Measurements from ENCODE around the gene SPTBN1. TPM values are rescaled to one million over a fixed set of nuclear protein-coding genes. Genes with fewer than 3 reads are reported as not detected.
A peak's percentile ranks its signal among the peaks of the same experiment; 100 is the strongest.

Gene SPTBN1
- total RNA-seq, 1 donor from 2014 or later = 83.2 TPM

DNA sequence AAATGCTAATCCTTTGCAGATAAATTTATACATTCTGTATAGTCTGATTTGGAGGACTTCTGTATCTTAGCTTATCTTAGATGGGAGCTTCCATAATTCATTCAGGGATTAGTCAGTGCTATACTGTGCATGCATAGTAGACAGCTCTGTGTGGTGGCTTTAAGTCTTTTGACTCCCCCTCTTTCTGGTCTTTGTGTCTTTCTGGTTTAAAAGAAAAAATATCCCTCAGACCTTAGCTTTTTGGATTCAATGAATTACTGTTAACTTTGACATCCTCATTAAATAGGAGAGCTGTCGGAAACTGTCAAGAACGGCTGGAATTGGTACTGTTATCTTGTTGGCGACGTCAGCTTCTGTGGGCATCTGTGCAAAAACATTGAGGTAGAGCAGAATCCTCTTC, 130.4 kb downstream of the SPTBN1 start:
- ChIA-PET POLR2A (interaction anchor here (0.6 to 1.8 kb wide), 3 partner anchors 12 to 60 kb away, joined by 3 to 5 read pairs (median 3); no protein-coding TSS in a partner anchor), CTCF (no interaction called here)
- peak overlapping the region; percentile 15 for H3K27ac Mint-ChIP-seq
- H3K9me3 Mint-ChIP-seq = no peaks in the 10 kb centered on the region
- H3K4me3 Mint-ChIP-seq = no peak overlapping the region
- no peaks in the 10 kb centered on the region for H3K27me3 Mint-ChIP-seq
- intact Hi-C loops (cut with micrococcal nuclease) = no loop called here
- peaks cover 5% of the 10 kb centered on the region for H3K36me3 Mint-ChIP-seq (ENCODE audit: low read depth)
- H3K4me1 Mint-ChIP-seq = peaks cover 98% of the 10 kb centered on the region
- DNase-seq = no peak
- TF ChIP-seq, protein P1, sequence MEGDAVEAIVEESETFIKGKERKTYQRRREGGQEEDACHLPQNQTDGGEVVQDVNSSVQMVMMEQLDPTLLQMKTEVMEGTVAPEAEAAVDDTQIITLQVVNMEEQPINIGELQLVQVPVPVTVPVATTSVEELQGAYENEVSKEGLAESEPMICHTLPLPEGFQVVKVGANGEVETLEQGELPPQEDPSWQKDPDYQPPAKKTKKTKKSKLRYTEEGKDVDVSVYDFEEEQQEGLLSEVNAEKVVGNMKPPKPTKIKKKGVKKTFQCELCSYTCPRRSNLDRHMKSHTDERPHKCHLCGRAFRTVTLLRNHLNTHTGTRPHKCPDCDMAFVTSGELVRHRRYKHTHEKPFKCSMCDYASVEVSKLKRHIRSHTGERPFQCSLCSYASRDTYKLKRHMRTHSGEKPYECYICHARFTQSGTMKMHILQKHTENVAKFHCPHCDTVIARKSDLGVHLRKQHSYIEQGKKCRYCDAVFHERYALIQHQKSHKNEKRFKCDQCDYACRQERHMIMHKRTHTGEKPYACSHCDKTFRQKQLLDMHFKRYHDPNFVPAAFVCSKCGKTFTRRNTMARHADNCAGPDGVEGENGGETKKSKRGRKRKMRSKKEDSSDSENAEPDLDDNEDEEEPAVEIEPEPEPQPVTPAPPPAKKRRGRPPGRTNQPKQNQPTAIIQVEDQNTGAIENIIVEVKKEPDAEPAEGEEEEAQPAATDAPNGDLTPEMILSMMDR (IDR thresholded peaks at IDR 0.05) = no peak
- ATAC-seq (ENCODE audit: low read depth) = no peak

DNA sequence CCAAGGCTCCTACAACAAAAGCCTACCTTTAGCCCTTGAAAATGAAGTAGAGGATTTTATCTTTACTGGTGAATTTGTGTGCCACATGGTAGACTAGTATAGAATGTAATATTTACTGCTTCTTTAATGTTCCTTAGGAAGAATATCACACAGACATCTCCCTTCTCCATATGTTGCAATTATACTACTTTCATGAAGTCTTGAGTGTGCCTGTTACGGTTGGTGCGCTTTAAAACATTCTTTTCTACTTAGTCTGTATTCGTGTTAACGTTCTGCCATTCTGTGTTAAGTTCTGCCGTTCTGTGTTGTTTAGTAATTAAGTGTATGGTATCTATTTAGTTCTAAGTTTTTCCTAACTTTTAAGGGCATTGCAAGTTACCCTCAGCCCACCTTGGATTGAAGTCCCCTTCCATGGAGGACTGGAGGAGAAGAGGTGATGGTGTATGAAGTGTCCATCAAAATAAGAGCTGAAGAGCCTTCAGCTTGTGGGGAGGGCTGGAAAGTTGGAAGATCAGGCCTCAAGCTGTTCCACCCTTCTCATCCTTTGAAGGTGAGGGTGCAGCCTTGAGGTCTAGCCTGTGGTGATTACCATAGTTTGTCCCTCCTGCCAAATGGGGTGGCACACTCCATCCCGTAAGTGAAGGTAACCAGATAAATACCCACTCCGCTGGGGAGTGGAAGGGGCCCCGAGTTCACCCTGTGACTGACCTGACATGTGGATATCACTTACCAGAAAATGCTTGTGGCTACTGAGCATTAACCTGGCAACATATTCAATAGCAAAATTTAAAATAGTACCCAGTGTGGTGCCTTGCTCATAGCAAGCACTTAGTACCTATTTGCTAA, 131.3 kb downstream of the SPTBN1 start:
- peaks cover 96% of the 10 kb centered on the region for H3K4me1 Mint-ChIP-seq
- POLR2A ChIA-PET = interaction anchor here (0.5 to 1.8 kb wide), 3 partner anchors 13 to 910 kb away, joined by 3 to 5 read pairs (median 5); no protein-coding TSS in a partner anchor
- no peak overlapping the region for H3K4me3 Mint-ChIP-seq
- H3K36me3 Mint-ChIP-seq (ENCODE audit: low read depth) = peaks cover 5% of the 10 kb centered on the region
- DNase-seq (no peak), ATAC-seq (ENCODE audit: low read depth) (no peak)
- H3K27ac Mint-ChIP-seq = peak overlapping the region; percentile 82
- TF ChIP-seq, protein P1 (IDR thresholded peaks at IDR 0.05) = no peak
- no peaks in the 10 kb centered on the region for H3K9me3 Mint-ChIP-seq
- intact Hi-C loops (cut with micrococcal nuclease) = loop anchor here (1.0 to 2.0 kb wide), 2 partner anchors 18 to 29 kb away; no protein-coding TSS in a partner anchor
- no peaks in the 10 kb centered on the region for H3K27me3 Mint-ChIP-seq
- CTCF ChIA-PET = no interaction called here

DNA sequence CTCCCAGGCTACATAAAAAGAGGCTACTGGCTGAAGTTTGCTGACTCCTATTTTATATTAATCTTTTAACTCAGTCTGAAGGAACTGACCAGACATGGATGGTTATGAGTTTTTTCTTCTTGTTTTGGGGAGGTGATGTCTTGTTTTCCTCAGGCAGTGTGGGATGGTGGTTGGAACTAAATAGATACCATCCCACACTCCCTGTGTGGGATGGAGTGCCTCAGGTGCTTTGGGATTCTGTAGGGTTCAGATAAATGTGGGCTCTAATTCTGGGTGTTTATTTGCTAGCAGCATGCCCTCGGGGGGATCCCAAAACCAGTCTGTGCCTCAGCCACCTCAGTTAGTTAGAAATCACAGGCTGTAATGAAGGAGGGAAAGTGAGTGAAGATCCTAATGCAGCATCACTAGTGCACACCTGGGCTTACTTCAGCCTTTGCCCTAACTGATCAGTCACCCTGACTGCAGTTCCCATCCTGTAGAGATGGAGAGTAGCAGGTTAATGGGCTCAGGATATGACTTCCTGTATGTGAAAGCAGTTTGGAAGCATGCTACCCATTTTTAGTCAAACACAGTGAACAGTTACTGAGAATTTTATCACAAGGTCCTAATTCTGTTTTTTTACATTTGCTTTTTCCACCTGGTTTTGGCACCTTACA, 132.2 kb downstream of the SPTBN1 start:
- ChIA-PET POLR2A (interaction anchor here (1.5 to 9.9 kb wide), 5 partner anchors 8 to 30 kb away, joined by 3 to 58 read pairs (median 21); no protein-coding TSS in a partner anchor), CTCF (no interaction called here)
- DNase-seq (no peak), ATAC-seq (ENCODE audit: low read depth) (no peak)
- intact Hi-C loops (cut with micrococcal nuclease) = loop anchor here (1.0 to 2.0 kb wide), 2 partner anchors 19 to 30 kb away; no protein-coding TSS in a partner anchor
- peak overlapping the region; percentile 82 for H3K27ac Mint-ChIP-seq
- H3K4me1 Mint-ChIP-seq = peaks cover 96% of the 10 kb centered on the region
- H3K36me3 Mint-ChIP-seq (ENCODE audit: low read depth) = peaks cover 5% of the 10 kb centered on the region
- H3K27me3 Mint-ChIP-seq = no peaks in the 10 kb centered on the region
- no peaks in the 10 kb centered on the region for H3K9me3 Mint-ChIP-seq
- TF ChIP-seq, protein P1 (IDR thresholded peaks at IDR 0.05) = no peak
- H3K4me3 Mint-ChIP-seq = no peak overlapping the region

DNA sequence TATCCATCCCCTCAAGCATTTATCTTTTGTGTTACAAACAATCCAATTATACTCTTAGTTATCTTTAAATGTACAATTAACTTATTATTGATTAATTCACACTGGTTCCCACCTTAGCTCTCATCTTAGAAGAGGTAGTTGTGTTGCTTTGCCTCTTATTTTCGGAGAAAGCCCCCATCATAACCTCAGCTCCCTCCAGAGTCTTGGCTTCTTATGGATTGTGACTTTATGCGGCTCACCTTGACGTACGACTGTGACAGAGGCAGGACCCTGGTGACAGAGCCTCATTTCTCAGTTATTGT, 132.9 kb downstream of the SPTBN1 start:
- Mint-ChIP-seq H3K4me3 (peak overlapping the region; percentile 24), H3K4me1 (peaks cover 95% of the 10 kb centered on the region), H3K36me3 (ENCODE audit: low read depth) (peaks cover 6% of the 10 kb centered on the region), H3K27ac (peak overlapping the region; percentile 88), H3K27me3 (no peaks in the 10 kb centered on the region), H3K9me3 (no peaks in the 10 kb centered on the region)
- TF ChIP-seq, protein P1 (IDR thresholded peaks at IDR 0.05) = no peak
- ChIA-PET POLR2A (interaction anchor here (1.5 to 9.9 kb wide), 4 partner anchors 9 to 30 kb away, joined by 3 to 58 read pairs (median 23); no protein-coding TSS in a partner anchor), CTCF (interaction anchor here (0.8 kb wide), 1 partner anchor 30 kb away, joined by 3 read pairs; no protein-coding TSS in a partner anchor)
- DNase-seq = no peak
- ATAC-seq (ENCODE audit: low read depth) = no peak
- intact Hi-C loops (cut with micrococcal nuclease) = loop anchor here (1.0 to 2.0 kb wide), 2 partner anchors 9 to 30 kb away; no protein-coding TSS in a partner anchor
